GM06990 (cell line): Measurements from ENCODE around the gene LINGO3.

ENCODE experiments used
- DNase-seq: peaks from one replicate; pipeline ENCODE4 v3.0.0-alpha.2; 2011; ENCODE audit not compliant: insufficient read length; ENCODE audit errors: extremely low read depth
- H3K27me3 ChIP-seq: replicated peaks from 2 replicates; pipeline ENCODE4 v1.6.0; 2011; ENCODE audit warnings: low read length; ENCODE audit not compliant: control insufficient read depth, insufficient read depth
- H3K36me3 ChIP-seq: 2 replicates; pipeline ENCODE4 v1.5.1; 2011; ENCODE audit warnings: low read length; ENCODE audit not compliant: control insufficient read depth, insufficient read depth
- H3K4me3 ChIP-seq: replicated peaks from 2 replicates; pipeline ENCODE4 v1.5.1; 2011; ENCODE audit warnings: low read depth, mild to moderate bottlenecking, control low read depth, low read length
- CTCF ChIP-seq: IDR thresholded peaks from 2 replicates; pipeline ENCODE4 v1.5.1; 2011; ENCODE audit warnings: low read length, control low read depth, mild to moderate bottlenecking, inconsistent platforms; ENCODE audit not compliant: insufficient read depth, poor library complexity, severe bottlenecking

LINGO3 gene

GRCh38 chr19:2337329-2337707 lies 29.4 kb upstream of the LINGO3 start:
- DNase-seq = no peak
- peaks cover 3% of the 10 kb centered on the region for H3K36me3 ChIP-seq

GRCh38 chr19:2336528-2337328 lies 28.8 kb upstream of the LINGO3 start:
- DNase-seq = no peak
- Histone ChIP-seq H3K36me3 (peaks cover 3% of the 10 kb centered on the region), H3K27me3 (no peaks in the 10 kb centered on the region), H3K4me3 (no peak overlapping the region)
- TF ChIP-seq CTCF = no peak

More at GRCh38 chr19:2337329-2337707, 29.4 kb upstream of the LINGO3 start:
- no peak overlapping the region for H3K4me3 ChIP-seq
- H3K27me3 ChIP-seq = no peaks in the 10 kb centered on the region
- no peak for TF ChIP-seq CTCF

- H3K36me3 ChIP-seq = no peaks in the 10 kb centered on the region; the same call in none of the 2 replicates
- TF ChIP-seq CTCF = no peak
- no peaks in the 10 kb centered on the region for H3K27me3 ChIP-seq
- H3K4me3 ChIP-seq = no peak overlapping the region
- no peak for DNase-seq
These were observed 27.9 kb upstream of the LINGO3 start for GRCh38 chr19:2335848-2336247.

- no peak for TF ChIP-seq CTCF
- no peaks in the 10 kb centered on the region; the same call in none of the 2 replicates for H3K36me3 ChIP-seq
- H3K4me3 ChIP-seq = no peak overlapping the region
- H3K27me3 ChIP-seq = no peaks in the 10 kb centered on the region
- DNase-seq = no peak
These were observed 27.3 kb upstream of the LINGO3 start for GRCh38 chr19:2334986-2335846.

GRCh38 chr19:2334426-2334825 lies 26.5 kb upstream of the LINGO3 start:
- H3K36me3 ChIP-seq = no peaks in the 10 kb centered on the region; the same call in none of the 2 replicates
- no peak for TF ChIP-seq CTCF

More at GRCh38 chr19:2334426-2334825, 26.5 kb upstream of the LINGO3 start:
- no peak overlapping the region for H3K4me3 ChIP-seq
- DNase-seq = no peak
- H3K27me3 ChIP-seq = no peaks in the 10 kb centered on the region
